HG03060 (cell line): ENCODE measurements around the gene CPOX.

Experiments
- ATAC-seq: cut with Tn5 transposase; IDR thresholded peaks from one replicate; pipeline ENCODE4 v1.9.1; 2021; ENCODE audit warnings: low read depth, moderate number of reproducible peaks; ENCODE audit not compliant: unreplicated experiment

CPOX gene

GRCh38 chr3:98545940-98546339 is 47.5 kb downstream of the CPOX start:
- no peak for ATAC-seq

- no peak for ATAC-seq
These were observed 50.8 kb downstream of the CPOX start for GRCh38 chr3:98542623-98543022.

GRCh38 chr3:98541695-98542094 is 51.7 kb downstream of the CPOX start:
- no peak for ATAC-seq

GRCh38 chr3:98540346-98540745 is 53.1 kb downstream of the CPOX start:
- no peak for ATAC-seq

- peak; percentile 77 for ATAC-seq
These were observed 56.9 kb downstream of the CPOX start for GRCh38 chr3:98536456-98537017.

- no peak for ATAC-seq
These were observed 58.7 kb downstream of the CPOX start for GRCh38 chr3:98534734-98535133.

- no peak for ATAC-seq
These were observed 59.2 kb downstream of the CPOX start for GRCh38 chr3:98534168-98534567.

GRCh38 chr3:98532709-98533571 is 60.5 kb downstream of the CPOX start:
- no peak for ATAC-seq

- no peak for ATAC-seq
These were observed 61.2 kb downstream of the CPOX start for GRCh38 chr3:98532275-98532637.

GRCh38 chr3:98531622-98532274 is 61.7 kb downstream of the CPOX start, which contains the start of gene GPR15:
GPR15 (plus strand) TSS chr3:98531978; CDS start chr3:98532034, 56 bp downstream.
- no peak for ATAC-seq

GRCh38 chr3:98530676-98531075 is 62.7 kb downstream of the CPOX start:
- no peak for ATAC-seq

- ATAC-seq = no peak
These were observed 63.5 kb downstream of the CPOX start for GRCh38 chr3:98529856-98530459.
